Left forelimb (tissue), 1 donor: ENCODE measurements around the gene COQ3.
A peak's percentile ranks its signal among the peaks of the same experiment; 100 is the strongest.

ENCODE experiments used
- DNase-seq: peaks from one replicate; pipeline ENCODE4 v3.0.0-alpha.2; 2018; ENCODE audit warnings: low spot score

The COQ3 gene

GRCh38 chr6:99393698-99394531 lies at the start of gene COQ3:
TSS of gene COQ3 (minus strand) at chr6:99394195. CDS start at chr6:99394179, 16 bp downstream.
- DNase-seq = peak; percentile 89

- DNase-seq = no peak
Measured at GRCh38 chr6:99434702-99435530, 40.9 kb upstream of the COQ3 start.

GRCh38 chr6:99432877-99433276 lies 38.9 kb upstream of the COQ3 start:
- no peak for DNase-seq

GRCh38 chr6:99431901-99432300 lies 37.9 kb upstream of the COQ3 start:
- DNase-seq = no peak

- no peak for DNase-seq
Measured at GRCh38 chr6:99427988-99428387, 34.0 kb upstream of the COQ3 start.

GRCh38 chr6:99426451-99426757 lies 32.4 kb upstream of the COQ3 start:
- no peak for DNase-seq

- peak; percentile 89 for DNase-seq
Measured at GRCh38 chr6:99425647-99426450, 31.9 kb upstream of the COQ3 start.

GRCh38 chr6:99424761-99425646 lies 31.0 kb upstream of the COQ3 start, which contains the start of gene PNISR:
TSS of gene PNISR (minus strand) at chr6:99425308. CDS start at chr6:99414659, 10,649 bp downstream.
- DNase-seq = peak; percentile 93

- no peak for DNase-seq
Measured at GRCh38 chr6:99424022-99424421, 30.0 kb upstream of the COQ3 start.

GRCh38 chr6:99422912-99423311 lies 28.9 kb upstream of the COQ3 start:
- DNase-seq = no peak

GRCh38 chr6:99416892-99417767 lies 23.1 kb upstream of the COQ3 start:
- no peak for DNase-seq

GRCh38 chr6:99416226-99416625 lies 22.2 kb upstream of the COQ3 start:
- DNase-seq = no peak

- no peak for DNase-seq
Measured at GRCh38 chr6:99415446-99415845, 21.5 kb upstream of the COQ3 start.

- DNase-seq = no peak
Measured at GRCh38 chr6:99412065-99412464, 18.1 kb upstream of the COQ3 start.

GRCh38 chr6:99409672-99410071 lies 15.7 kb upstream of the COQ3 start:
- no peak for DNase-seq

- no peak for DNase-seq
Measured at GRCh38 chr6:99407076-99407475, 13.1 kb upstream of the COQ3 start.

- no peak for DNase-seq
Measured at GRCh38 chr6:99402448-99402847, 8.5 kb upstream of the COQ3 start.

GRCh38 chr6:99397287-99397686 lies 3.3 kb upstream of the COQ3 start:
- DNase-seq = no peak

GRCh38 chr6:99393366-99393697 lies 663 bp downstream of the COQ3 start:
- DNase-seq = no peak

GRCh38 chr6:99390896-99391295 lies 3.1 kb downstream of the COQ3 start:
- DNase-seq = no peak
